NT2/D1 (cell line): ENCODE measurements around the gene F2.

Source experiments
- SUZ12 ChIP-seq: IDR thresholded peaks from 2 replicates; pipeline ENCODE4 v1.6.1; 2011; ENCODE audit not compliant: insufficient read length, insufficient read depth; ENCODE audit errors: extremely low read depth
- YY1 ChIP-seq: IDR thresholded peaks from 2 replicates; pipeline ENCODE4 v1.6.1; 2011; ENCODE audit not compliant: insufficient read length, insufficient read depth
- ZNF274 ChIP-seq: IDR thresholded peaks from 2 replicates; pipeline ENCODE4 v1.6.1; 2011; ENCODE audit warnings: mild to moderate bottlenecking, low read depth, low read length

DNA sequence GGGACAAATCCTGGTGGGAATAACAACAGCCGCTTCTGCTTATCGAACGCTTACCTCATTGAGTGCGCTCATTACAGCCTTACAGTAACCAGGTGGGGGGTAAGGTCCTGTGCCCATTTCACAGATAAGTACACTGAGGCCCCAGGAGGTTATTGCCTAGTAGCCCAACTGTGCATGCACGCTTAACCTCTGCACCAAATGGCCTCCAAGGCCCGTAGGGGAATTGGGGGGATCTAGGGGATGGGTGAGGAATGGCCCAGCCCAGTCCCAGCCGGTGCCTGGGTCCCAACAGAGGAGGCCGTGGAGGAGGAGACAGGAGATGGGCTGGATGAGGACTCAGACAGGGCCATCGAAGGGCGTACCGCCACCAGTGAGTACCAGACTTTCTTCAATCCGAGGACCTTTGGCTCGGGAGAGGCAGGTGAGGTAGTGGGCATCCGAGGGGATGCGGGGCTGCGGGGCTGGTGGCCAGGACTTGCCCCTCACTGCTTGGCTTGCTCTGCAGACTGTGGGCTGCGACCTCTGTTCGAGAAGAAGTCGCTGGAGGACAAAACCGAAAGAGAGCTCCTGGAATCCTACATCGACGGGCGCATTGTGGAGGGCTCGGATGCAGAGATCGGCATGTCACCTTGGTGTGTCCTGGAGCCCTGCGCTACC, 7.3 kb downstream of the F2 start:
- TF ChIP-seq YY1 (no peak), ZNF274 (no peak), SUZ12 (no peak)
